Measurements from ENCODE around the gene SLC22A17. TPM values are rescaled to one million over a fixed set of nuclear protein-coding genes. Genes with fewer than 3 reads are reported as not detected.

Gene SLC22A17
- polyA plus RNA-seq, 1 donor from 2014 or later: 182 TPM

DNA sequence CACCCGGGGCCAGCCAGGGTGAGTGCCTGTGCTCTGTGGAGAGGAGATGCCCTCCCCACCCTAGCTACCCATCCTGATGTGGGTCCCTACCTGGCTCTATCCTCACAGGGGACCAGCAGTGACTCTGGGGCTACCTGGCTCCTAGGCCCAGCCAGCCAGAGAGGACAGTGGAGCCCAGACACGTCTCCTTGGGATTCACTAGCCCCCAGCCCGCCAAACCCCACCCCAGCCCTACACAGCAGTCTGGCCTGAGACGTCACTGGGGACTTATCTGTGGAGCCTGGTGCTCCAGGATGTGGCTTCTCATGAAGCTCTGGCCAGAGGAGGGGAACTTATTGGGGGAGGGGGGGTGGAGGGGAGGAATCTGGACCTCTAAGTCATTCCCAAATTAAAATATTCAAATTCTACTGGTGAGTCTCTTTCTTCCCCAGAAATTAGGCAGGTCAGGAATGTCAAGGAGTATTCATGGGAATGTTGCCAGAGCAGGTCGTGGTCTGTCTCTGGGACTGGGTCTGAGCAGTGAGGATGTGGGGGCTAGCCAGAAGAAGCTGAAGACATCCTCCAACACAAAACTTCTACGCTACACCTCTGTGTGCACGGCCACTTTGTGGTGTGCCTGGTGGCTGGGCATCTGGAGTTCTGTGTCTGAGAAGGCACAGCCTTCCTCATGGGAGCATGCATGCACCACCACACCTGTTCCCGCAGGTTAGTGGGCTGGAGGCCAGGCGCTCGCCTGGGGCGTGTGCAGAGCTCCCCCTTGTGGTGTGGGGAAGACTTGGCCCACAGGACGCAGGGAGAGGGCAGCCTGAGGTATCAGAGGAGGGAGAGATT is 26.9 kb upstream of the SLC22A17 start:
- TF ChIP-seq POLR2AphosphoS5 (IDR thresholded peaks at IDR 0.05) (no peak), MXI1 (conservative IDR thresholded peaks at IDR 0.05; ENCODE audit: poor library complexity, severe bottlenecking) (no peak), EZH2 (IDR thresholded peaks at IDR 0.05; ENCODE audit: borderline replicate concordance, insufficient read depth, low read length, poor library complexity, severe bottlenecking) (no peak), SMC3 (conservative IDR thresholded peaks at IDR 0.05; ENCODE audit: poor library complexity) (no peak), RAD21 (conservative IDR thresholded peaks at IDR 0.05) (peak; percentile 21), CTCF (IDR thresholded peaks at IDR 0.05; ENCODE audit: poor library complexity, severe bottlenecking) (peak; percentile 37), TAF1 (IDR thresholded peaks at IDR 0.05; ENCODE audit: low read depth) (no peak), EP300 (conservative IDR thresholded peaks at IDR 0.05; ENCODE audit: poor library complexity, severe bottlenecking) (no peak)
- TF ChIP-seq, protein P1, sequence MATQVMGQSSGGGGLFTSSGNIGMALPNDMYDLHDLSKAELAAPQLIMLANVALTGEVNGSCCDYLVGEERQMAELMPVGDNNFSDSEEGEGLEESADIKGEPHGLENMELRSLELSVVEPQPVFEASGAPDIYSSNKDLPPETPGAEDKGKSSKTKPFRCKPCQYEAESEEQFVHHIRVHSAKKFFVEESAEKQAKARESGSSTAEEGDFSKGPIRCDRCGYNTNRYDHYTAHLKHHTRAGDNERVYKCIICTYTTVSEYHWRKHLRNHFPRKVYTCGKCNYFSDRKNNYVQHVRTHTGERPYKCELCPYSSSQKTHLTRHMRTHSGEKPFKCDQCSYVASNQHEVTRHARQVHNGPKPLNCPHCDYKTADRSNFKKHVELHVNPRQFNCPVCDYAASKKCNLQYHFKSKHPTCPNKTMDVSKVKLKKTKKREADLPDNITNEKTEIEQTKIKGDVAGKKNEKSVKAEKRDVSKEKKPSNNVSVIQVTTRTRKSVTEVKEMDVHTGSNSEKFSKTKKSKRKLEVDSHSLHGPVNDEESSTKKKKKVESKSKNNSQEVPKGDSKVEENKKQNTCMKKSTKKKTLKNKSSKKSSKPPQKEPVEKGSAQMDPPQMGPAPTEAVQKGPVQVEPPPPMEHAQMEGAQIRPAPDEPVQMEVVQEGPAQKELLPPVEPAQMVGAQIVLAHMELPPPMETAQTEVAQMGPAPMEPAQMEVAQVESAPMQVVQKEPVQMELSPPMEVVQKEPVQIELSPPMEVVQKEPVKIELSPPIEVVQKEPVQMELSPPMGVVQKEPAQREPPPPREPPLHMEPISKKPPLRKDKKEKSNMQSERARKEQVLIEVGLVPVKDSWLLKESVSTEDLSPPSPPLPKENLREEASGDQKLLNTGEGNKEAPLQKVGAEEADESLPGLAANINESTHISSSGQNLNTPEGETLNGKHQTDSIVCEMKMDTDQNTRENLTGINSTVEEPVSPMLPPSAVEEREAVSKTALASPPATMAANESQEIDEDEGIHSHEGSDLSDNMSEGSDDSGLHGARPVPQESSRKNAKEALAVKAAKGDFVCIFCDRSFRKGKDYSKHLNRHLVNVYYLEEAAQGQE (IDR thresholded peaks at IDR 0.05; ENCODE audit: borderline replicate concordance): no peak
- Histone ChIP-seq H3K79me2 (replicated peaks; ENCODE audit: insufficient read depth, low read length) (no peaks in the 10 kb centered on the region), H2AFZ (ENCODE audit: low read depth, low read length) (no peak overlapping the region), H3K9me3 (ENCODE audit: low read length) (no peaks in the 10 kb centered on the region), H3F3A (ENCODE audit: insufficient read depth, low read length, poor library complexity, severe bottlenecking) (no peaks in the 10 kb centered on the region), H3K9me2 (ENCODE audit: insufficient read depth, low read length) (no peaks in the 10 kb centered on the region), H3K4me2 (ENCODE audit: low read length) (no peak overlapping the region), H3K4me3 (ENCODE audit: low read length) (no peak overlapping the region), H3K36me3 (ENCODE audit: insufficient read depth, low read length) (no peaks in the 10 kb centered on the region), H3K9ac (ENCODE audit: low read length) (no peak overlapping the region), H3K27ac (ENCODE audit: low read length) (no peak overlapping the region), H3K27me3 (ENCODE audit: insufficient read depth, low read depth, low read length) (no peaks in the 10 kb centered on the region), H4K20me1 (ENCODE audit: insufficient read depth) (no peaks in the 10 kb centered on the region)

DNA sequence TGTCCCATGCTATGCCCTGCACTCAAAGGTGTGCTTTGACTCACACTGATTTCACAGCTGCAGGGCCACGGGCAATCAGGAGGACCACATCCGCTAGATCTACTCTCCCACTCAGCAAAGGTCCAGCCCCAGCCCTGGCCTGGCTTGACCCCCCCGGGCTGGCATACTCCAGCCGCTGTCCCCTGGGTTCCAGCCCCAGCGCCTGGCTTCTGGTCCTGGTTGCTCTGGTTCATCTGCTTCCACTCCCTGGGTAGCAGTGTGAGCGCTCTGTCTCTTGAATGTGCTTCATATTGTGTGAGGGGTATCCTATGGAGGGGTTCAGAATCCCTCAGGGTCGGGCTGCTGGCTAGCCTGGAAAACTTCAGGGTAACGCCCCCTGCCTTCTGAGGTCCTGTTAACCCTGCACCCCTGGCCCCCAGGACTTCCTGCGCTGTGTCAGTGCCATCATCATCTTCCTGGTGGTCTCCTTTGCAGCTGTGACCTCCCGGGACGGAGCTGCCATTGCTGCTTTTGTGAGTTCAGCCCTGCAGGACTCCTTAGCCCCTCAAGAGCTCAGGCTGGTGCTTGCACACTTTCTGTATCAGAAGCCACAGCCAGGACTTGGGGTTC is 26.0 kb upstream of the SLC22A17 start:
- no peak overlapping the region for H3K4me2 ChIP-seq (ENCODE audit: low read length)
- H3K79me2 ChIP-seq (replicated peaks; ENCODE audit: insufficient read depth, low read length): no peaks in the 10 kb centered on the region
- H3K9ac ChIP-seq (ENCODE audit: low read length): no peak overlapping the region
- no peaks in the 10 kb centered on the region for H3K27me3 ChIP-seq (ENCODE audit: insufficient read depth, low read depth, low read length)
- no peaks in the 10 kb centered on the region for H4K20me1 ChIP-seq (ENCODE audit: insufficient read depth)
- H3K4me3 ChIP-seq (ENCODE audit: low read length): no peak overlapping the region
- TF ChIP-seq EZH2 (IDR thresholded peaks at IDR 0.05; ENCODE audit: borderline replicate concordance, insufficient read depth, low read length, poor library complexity, severe bottlenecking) (no peak), MXI1 (conservative IDR thresholded peaks at IDR 0.05; ENCODE audit: poor library complexity, severe bottlenecking) (no peak), TAF1 (IDR thresholded peaks at IDR 0.05; ENCODE audit: low read depth) (no peak), RAD21 (conservative IDR thresholded peaks at IDR 0.05) (no peak), CTCF (IDR thresholded peaks at IDR 0.05; ENCODE audit: poor library complexity, severe bottlenecking) (no peak), POLR2AphosphoS5 (IDR thresholded peaks at IDR 0.05) (no peak), SMC3 (conservative IDR thresholded peaks at IDR 0.05; ENCODE audit: poor library complexity) (no peak), EP300 (conservative IDR thresholded peaks at IDR 0.05; ENCODE audit: poor library complexity, severe bottlenecking) (no peak)
- TF ChIP-seq, protein P1 (IDR thresholded peaks at IDR 0.05; ENCODE audit: borderline replicate concordance): no peak
- no peak overlapping the region for H2AFZ ChIP-seq (ENCODE audit: low read depth, low read length)
- no peaks in the 10 kb centered on the region for H3K9me2 ChIP-seq (ENCODE audit: insufficient read depth, low read length)
- H3K36me3 ChIP-seq (ENCODE audit: insufficient read depth, low read length): no peaks in the 10 kb centered on the region
- H3F3A ChIP-seq (ENCODE audit: insufficient read depth, low read length, poor library complexity, severe bottlenecking): no peaks in the 10 kb centered on the region
- no peak overlapping the region for H3K27ac ChIP-seq (ENCODE audit: low read length)
- H3K9me3 ChIP-seq (ENCODE audit: low read length): no peaks in the 10 kb centered on the region
